MM.1S (cell line): Measurements from ENCODE around the gene ARCN1.

ENCODE experiments used
- CTCF ChIP-seq: fragments of 300-600 bp; sonication (generic); IDR thresholded peaks from 2 replicates; pipeline ENCODE4 v1.5.1; 2016; ENCODE audit warnings: antibody characterized with exemption, low read length, mixed read lengths
- EZH2 ChIP-seq: fragments of 300-600 bp; sonication (generic); optimal IDR thresholded peaks from 2 replicates; pipeline ENCODE3; 2017; ENCODE audit warnings: low read depth, mild to moderate bottlenecking, antibody characterized with exemption, low read length, mixed read lengths

DNA sequence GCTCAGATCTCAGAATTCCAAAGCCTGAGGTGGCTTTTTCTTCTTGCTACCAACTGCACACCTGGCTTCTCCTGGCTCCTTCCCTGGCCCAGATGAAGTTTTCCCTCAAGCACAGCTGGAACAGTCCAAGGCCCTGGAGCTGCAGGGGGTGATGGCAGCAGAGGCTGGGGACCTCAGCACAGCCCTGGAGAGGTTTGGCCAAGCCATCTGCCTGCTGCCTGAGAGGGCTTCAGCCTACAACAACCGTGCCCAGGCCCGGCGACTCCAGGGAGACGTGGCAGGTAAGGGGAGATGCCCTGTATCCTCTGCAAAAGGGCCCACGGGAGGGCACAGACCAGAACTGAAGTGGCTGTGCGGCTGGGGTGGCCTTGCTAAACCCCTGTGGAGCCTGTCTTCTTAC, 43.7 kb upstream of the ARCN1 start:
- no peak for TF ChIP-seq CTCF
- no peak for TF ChIP-seq EZH2
